ENCODE measurements around the gene COPB1. TPM values are rescaled to one million over a fixed set of nuclear protein-coding genes. Genes with fewer than 3 reads are reported as not detected.

COPB1 gene
- total and polyA plus RNA-seq, 9 of the 15 experiments (the other 6 are each of a cell fraction or from before 2014, with no cell fraction given) = 64.7 to 188 (median 91.6) TPM

- TF ChIP-seq ZNF384 (IDR thresholded peaks at IDR 0.05; ENCODE audit: low read depth, low read length) = no peak
- no peak for TF ChIP-seq HDAC8 (tag; IDR thresholded peaks at IDR 0.05)
- no peak for TF ChIP-seq CHD1 (IDR thresholded peaks at IDR 0.05; ENCODE audit: low read length)
- TF ChIP-seq MNT (conservative IDR thresholded peaks at IDR 0.05) = 0 out of 4 replicates have a peak, but pooled peaks of 1 of the 2 experiments have one; percentile 3
- no peak for TF ChIP-seq ZNF57 (CRISPR knock-in tag; IDR thresholded peaks at IDR 0.05)
- TF ChIP-seq ZNF644 (tag; IDR thresholded peaks at IDR 0.05; ENCODE audit: low read depth) = no peak; the same call in 1 of the 2 replicates
- TF ChIP-seq PREB (CRISPR knock-in tag; IDR thresholded peaks at IDR 0.05) = no peak
- no peak for TF ChIP-seq MCM5 (IDR thresholded peaks at IDR 0.05; ENCODE audit: low read depth)
- no peak for TF ChIP-seq CEBPZ (IDR thresholded peaks at IDR 0.05; ENCODE audit: borderline replicate concordance, low read depth, low read length)
- no peak for TF ChIP-seq CREB1 (IDR thresholded peaks at IDR 0.05)
- no peak for TF ChIP-seq CREB1 (CRISPR knock-in tag; IDR thresholded peaks at IDR 0.05)
- no peak; a peak in 1 of 4 replicates for TF ChIP-seq RAD21 (CRISPR knock-in tag; conservative IDR thresholded peaks at IDR 0.05 in 1 of 2, IDR thresholded peaks at IDR 0.05 in 1 of 2)
- no peak for TF ChIP-seq TFE3 (CRISPR knock-in tag; IDR thresholded peaks at IDR 0.05)
- TF ChIP-seq TAF9B (IDR thresholded peaks at IDR 0.05; ENCODE audit: partially characterized antibody) = no peak
- TF ChIP-seq TCF15 (CRISPR knock-in tag; IDR thresholded peaks at IDR 0.05) = no peak
- TF ChIP-seq CBFA2T3 (IDR thresholded peaks at IDR 0.05) = no peak
- TF ChIP-seq XRCC3 (IDR thresholded peaks at IDR 0.05) = no peak
- no peak for TF ChIP-seq MTA3 (IDR thresholded peaks at IDR 0.05; ENCODE audit: borderline replicate concordance)
- TF ChIP-seq MTA2 (IDR thresholded peaks at IDR 0.05; ENCODE audit: low read depth) = no peak
- TF ChIP-seq FOXJ2 (tag; IDR thresholded peaks at IDR 0.05) = no peak
These were observed 605 bp upstream of the COPB1 start (continued) for GRCh38 chr11:14500181-14500651.

Data from K562 (cell line).